HEK293 (cell line): Measurements from ENCODE around the gene RBMS3.

ENCODE experiments used
- CTCF ChIA-PET: fragments of 350-600 bp; formaldehyde crosslinking; extraction: SDS; loops from one replicate; lab custom pipeline; 2021; ENCODE audit warnings: antibody characterized with exemption; lab: Yijun Ruan, JAX
- POLR2A ChIA-PET: fragments of 300-600 bp; formaldehyde crosslinking; extraction: SDS; loops from one replicate; lab custom pipeline; 2020; ENCODE audit warnings: antibody characterized with exemption, inconsistent platforms; lab: Yijun Ruan, JAX
- H3K27ac ChIP-seq: fragments of 200-500 bp; sonication (Bioruptor generic); 2 replicates; pipeline ENCODE4 v1.5.1; 2014; ENCODE audit warnings: low read depth, low read length, control low read depth, inconsistent platforms; ENCODE audit errors: extremely low read depth
- H3K36me3 ChIP-seq, 2 experiments: fragments of 200-500 bp in 1 of 2; sonication (Bioruptor generic) in 1 of 2; 1 replicate in 1 of 2; 2 replicates in 1 of 2; pipeline ENCODE4 v1.5.1; 2014 to 2017; ENCODE audit warnings: inconsistent platforms in 2 of 2, low read length in 2 of 2; ENCODE audit not compliant: control insufficient read depth in 2 of 2, insufficient read depth in 1 of 2
- H3K4me1 ChIP-seq: fragments of 200-500 bp; sonication (Bioruptor generic); 2 replicates; pipeline ENCODE4 v1.5.1; 2014; ENCODE audit warnings: mild to moderate bottlenecking, low read length, inconsistent platforms; ENCODE audit not compliant: control insufficient read depth, insufficient read depth
- H3K4me3 ChIP-seq: 2 replicates; pipeline ENCODE4 v1.5.1; 2011; ENCODE audit warnings: low read depth, mild to moderate bottlenecking, control low read depth, low read length, moderate library complexity
- H3K9me3 ChIP-seq: fragments of 200-500 bp; sonication (Bioruptor generic); 2 replicates; pipeline ENCODE4 v1.5.1; 2014; ENCODE audit warnings: low read depth, low read length, inconsistent platforms; ENCODE audit not compliant: control insufficient read depth, insufficient read depth
- EGR2 ChIP-seq: fragments of 450-650 bp; formaldehyde crosslinking; IDR thresholded peaks from 2 replicates; pipeline ENCODE4 v1.5.1; 2016; ENCODE audit warnings: low read depth, missing biosample characterization, missing genetic modification characterization
- REPIN1 ChIP-seq: fragments of 450-650 bp; formaldehyde crosslinking; IDR thresholded peaks from 2 replicates; pipeline ENCODE4 v1.5.1; 2017; ENCODE audit warnings: missing biosample characterization, missing genetic modification characterization, low read depth
- ZNF138 ChIP-seq: fragments of 450-650 bp; formaldehyde crosslinking; IDR thresholded peaks from 2 replicates; pipeline ENCODE4 v1.5.1; 2016; ENCODE audit warnings: missing biosample characterization, missing genetic modification characterization, borderline replicate concordance
- ZNF146 ChIP-seq: fragments of 450-650 bp; formaldehyde crosslinking; IDR thresholded peaks from 2 replicates; pipeline ENCODE4 v1.5.1; 2016; ENCODE audit warnings: missing biosample characterization, missing genetic modification characterization
- ZNF202 ChIP-seq: fragments of 450-650 bp; formaldehyde crosslinking; IDR thresholded peaks from 2 replicates; pipeline ENCODE4 v1.5.1; 2016; ENCODE audit warnings: missing biosample characterization, missing genetic modification characterization, borderline replicate concordance
- ZNF239 ChIP-seq: fragments of 450-650 bp; formaldehyde crosslinking; IDR thresholded peaks from 2 replicates; pipeline ENCODE4 v1.5.1; 2016; ENCODE audit warnings: missing biosample characterization, missing genetic modification characterization
- ZNF24 ChIP-seq: fragments of 450-650 bp; formaldehyde crosslinking; IDR thresholded peaks from 2 replicates; pipeline ENCODE4 v1.5.1; 2016; ENCODE audit warnings: missing biosample characterization, missing genetic modification characterization
- ZNF274 ChIP-seq, 2 experiments: fragments of 200-500 bp in 1 of 2; fragments of 450-650 bp in 1 of 2; sonication (Bioruptor generic) in 1 of 2; formaldehyde crosslinking in 1 of 2; IDR thresholded peaks; 2 replicates each; pipeline versions ENCODE4 v1.5.1 to v1.6.1; 2014 to 2016; ENCODE audit warnings: borderline replicate concordance in 1 of 2, inconsistent platforms in 1 of 2, low read length in 1 of 2, missing biosample characterization in 1 of 2, missing genetic modification characterization in 1 of 2
- ZNF335 ChIP-seq: fragments of 450-650 bp; formaldehyde crosslinking; conservative IDR thresholded peaks from 2 replicates; pipeline ENCODE4 v1.5.1; 2016; ENCODE audit warnings: missing biosample characterization, missing genetic modification characterization
- ZNF341 ChIP-seq: fragments of 450-650 bp; formaldehyde crosslinking; IDR thresholded peaks from 2 replicates; pipeline ENCODE4; 2016; ENCODE audit warnings: low read depth, missing biosample characterization, missing genetic modification characterization
- ZNF394 ChIP-seq: fragments of 450-650 bp; formaldehyde crosslinking; IDR thresholded peaks from 2 replicates; pipeline ENCODE4 v1.5.1; 2016; ENCODE audit warnings: missing biosample characterization, missing genetic modification characterization, mild to moderate bottlenecking, moderate library complexity, borderline replicate concordance
- ZNF514 ChIP-seq: fragments of 450-650 bp; formaldehyde crosslinking; IDR thresholded peaks from 2 replicates; pipeline ENCODE4 v1.5.1; 2016; ENCODE audit warnings: missing biosample characterization, missing genetic modification characterization
- ZNF521 ChIP-seq: fragments of 450-650 bp; formaldehyde crosslinking; IDR thresholded peaks from 2 replicates; pipeline ENCODE4 v1.5.1; 2017; ENCODE audit warnings: missing biosample characterization, mild to moderate bottlenecking, missing genetic modification characterization
- ZNF558 ChIP-seq: fragments of 450-650 bp; formaldehyde crosslinking; IDR thresholded peaks from 2 replicates; pipeline ENCODE4 v1.5.1; 2016; ENCODE audit warnings: missing biosample characterization, missing genetic modification characterization
- ZNF660 ChIP-seq: fragments of 450-650 bp; IDR thresholded peaks from 2 replicates; pipeline ENCODE4 v1.5.1; 2018; ENCODE audit warnings: missing biosample characterization, mild to moderate bottlenecking, missing genetic modification characterization
- ZNF747 ChIP-seq: fragments of 450-650 bp; formaldehyde crosslinking; IDR thresholded peaks from 2 replicates; pipeline ENCODE4 v1.5.1; 2016; ENCODE audit warnings: missing biosample characterization, missing genetic modification characterization
- ZSCAN16 ChIP-seq: fragments of 450-650 bp; formaldehyde crosslinking; IDR thresholded peaks from 2 replicates; pipeline ENCODE4 v1.5.1; 2016; ENCODE audit warnings: missing biosample characterization, missing genetic modification characterization
- TF ChIP-seq, protein P1 (sequence below): fragments of 450-650 bp; formaldehyde crosslinking; IDR thresholded peaks from 2 replicates; pipeline ENCODE4 v1.5.1; 2017; ENCODE audit warnings: missing biosample characterization, missing genetic modification characterization
- TF ChIP-seq, protein P2 (sequence below): fragments of 450-650 bp; formaldehyde crosslinking; IDR thresholded peaks from 2 replicates; pipeline ENCODE4; 2016; ENCODE audit warnings: missing biosample characterization, missing genetic modification characterization
- TF ChIP-seq, protein P3 (sequence below): fragments of 450-650 bp; formaldehyde crosslinking; IDR thresholded peaks from 2 replicates; pipeline ENCODE4 v1.5.1; 2016; ENCODE audit warnings: missing biosample characterization, missing genetic modification characterization, borderline replicate concordance
- TF ChIP-seq, protein P4 (sequence below): fragments of 450-650 bp; formaldehyde crosslinking; IDR thresholded peaks from 2 replicates; pipeline ENCODE4 v1.5.1; 2016; ENCODE audit warnings: missing biosample characterization, missing genetic modification characterization

Gene RBMS3

DNA sequence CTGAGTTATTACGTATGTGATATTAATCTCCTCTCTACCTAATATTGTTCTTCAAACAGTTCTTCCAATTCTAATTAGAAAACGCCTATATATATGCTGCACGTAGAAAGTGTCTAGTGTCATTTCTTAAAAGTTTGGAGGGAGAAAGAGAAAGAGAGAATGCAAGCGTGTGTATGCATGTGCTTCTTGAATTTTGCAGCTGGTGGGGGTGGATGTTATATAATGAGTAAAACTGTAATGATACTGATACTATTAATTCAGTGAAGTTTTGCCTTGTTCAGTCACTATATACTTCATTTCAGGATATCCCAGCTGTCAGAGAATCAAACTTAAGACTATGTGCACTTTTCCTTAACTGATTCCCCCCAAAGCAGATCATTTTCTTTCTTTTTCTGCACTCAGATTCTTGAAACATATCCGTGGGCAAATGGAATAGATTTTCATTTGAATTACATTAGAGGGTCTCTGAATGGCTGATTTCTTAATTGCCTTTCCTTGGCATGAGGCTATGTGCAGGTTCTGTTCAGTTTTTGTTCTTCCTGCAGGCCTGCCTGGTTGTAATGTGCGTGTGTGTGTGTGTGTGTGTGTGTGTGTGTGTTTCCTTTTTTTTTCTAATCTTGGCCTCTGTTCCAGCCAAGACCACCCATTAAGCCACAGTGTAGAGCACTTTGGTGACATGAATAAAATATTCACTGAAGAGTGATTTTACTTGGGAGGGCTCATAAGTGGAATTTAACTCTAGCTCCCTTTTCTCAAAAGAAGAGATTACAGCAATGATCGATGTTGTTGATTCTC is 617.5 kb downstream of the RBMS3 start:
- ChIA-PET CTCF (no interaction called here), POLR2A (no interaction called here)
- TF ChIP-seq ZNF341 (tag by site-specific recombination), result no peak
- TF ChIP-seq ZNF747 (tag by site-specific recombination), result no peak
- no peak for TF ChIP-seq ZNF202
- TF ChIP-seq REPIN1, result no peak
- TF ChIP-seq ZNF521 (tag by site-specific recombination), result no peak
- TF ChIP-seq, protein P1, sequence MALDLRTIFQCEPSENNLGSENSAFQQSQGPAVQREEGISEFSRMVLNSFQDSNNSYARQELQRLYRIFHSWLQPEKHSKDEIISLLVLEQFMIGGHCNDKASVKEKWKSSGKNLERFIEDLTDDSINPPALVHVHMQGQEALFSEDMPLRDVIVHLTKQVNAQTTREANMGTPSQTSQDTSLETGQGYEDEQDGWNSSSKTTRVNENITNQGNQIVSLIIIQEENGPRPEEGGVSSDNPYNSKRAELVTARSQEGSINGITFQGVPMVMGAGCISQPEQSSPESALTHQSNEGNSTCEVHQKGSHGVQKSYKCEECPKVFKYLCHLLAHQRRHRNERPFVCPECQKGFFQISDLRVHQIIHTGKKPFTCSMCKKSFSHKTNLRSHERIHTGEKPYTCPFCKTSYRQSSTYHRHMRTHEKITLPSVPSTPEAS (tag by site-specific recombination), result no peak
- no peak for TF ChIP-seq ZNF138 (tag by site-specific recombination)
- TF ChIP-seq EGR2 (tag by site-specific recombination), result no peak
- TF ChIP-seq, protein P2, sequence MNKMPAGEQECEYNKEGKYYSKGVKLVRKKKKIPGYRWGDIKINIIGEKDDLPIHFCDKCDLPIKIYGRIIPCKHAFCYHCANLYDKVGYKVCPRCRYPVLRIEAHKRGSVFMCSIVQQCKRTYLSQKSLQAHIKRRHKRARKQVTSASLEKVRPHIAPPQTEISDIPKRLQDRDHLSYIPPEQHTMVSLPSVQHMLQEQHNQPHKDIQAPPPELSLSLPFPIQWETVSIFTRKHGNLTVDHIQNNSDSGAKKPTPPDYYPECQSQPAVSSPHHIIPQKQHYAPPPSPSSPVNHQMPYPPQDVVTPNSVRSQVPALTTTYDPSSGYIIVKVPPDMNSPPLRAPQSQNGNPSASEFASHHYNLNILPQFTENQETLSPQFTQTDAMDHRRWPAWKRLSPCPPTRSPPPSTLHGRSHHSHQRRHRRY (tag by site-specific recombination), result no peak
- no peak overlapping the region for H3K27ac ChIP-seq
- no peaks in the 10 kb centered on the region for H3K9me3 ChIP-seq
- no peak overlapping the region for H3K4me3 ChIP-seq
- no peaks in the 10 kb centered on the region for H3K36me3 ChIP-seq
- no peaks in the 10 kb centered on the region for H3K4me1 ChIP-seq

DNA sequence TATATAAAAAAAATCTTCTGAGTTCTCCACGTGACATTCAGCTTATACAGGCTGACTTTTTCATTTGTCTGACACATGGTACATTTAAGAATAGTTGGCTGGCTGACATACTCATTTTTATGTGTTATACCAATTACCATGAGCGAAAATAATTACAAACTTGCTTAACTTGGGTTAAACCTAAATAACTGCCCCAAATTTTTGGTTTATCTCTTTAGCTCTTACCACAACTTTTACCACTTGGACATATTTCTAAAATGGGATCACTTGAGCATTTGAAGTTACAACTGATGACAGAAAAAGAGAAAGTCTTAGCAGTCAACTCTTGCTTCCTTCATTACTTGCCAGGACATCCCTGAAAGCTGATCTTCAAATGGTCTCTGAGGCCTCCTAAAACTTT is 618.1 kb downstream of the RBMS3 start:
- CTCF ChIA-PET, result no interaction called here
- H3K4me1 ChIP-seq, result no peaks in the 10 kb centered on the region
- no peak overlapping the region for H3K4me3 ChIP-seq
- H3K36me3 ChIP-seq, result no peaks in the 10 kb centered on the region
- H3K9me3 ChIP-seq, result no peaks in the 10 kb centered on the region
- H3K27ac ChIP-seq, result no peak overlapping the region
- no peak for TF ChIP-seq ZNF660 (tag by site-specific recombination)
- no peak for TF ChIP-seq ZNF394 (tag by site-specific recombination)
- no peak for TF ChIP-seq ZNF558
- TF ChIP-seq ZNF239, result no peak
- no peak for TF ChIP-seq ZNF24
- no peak for TF ChIP-seq ZSCAN16 (tag by site-specific recombination)
- TF ChIP-seq, protein P3, sequence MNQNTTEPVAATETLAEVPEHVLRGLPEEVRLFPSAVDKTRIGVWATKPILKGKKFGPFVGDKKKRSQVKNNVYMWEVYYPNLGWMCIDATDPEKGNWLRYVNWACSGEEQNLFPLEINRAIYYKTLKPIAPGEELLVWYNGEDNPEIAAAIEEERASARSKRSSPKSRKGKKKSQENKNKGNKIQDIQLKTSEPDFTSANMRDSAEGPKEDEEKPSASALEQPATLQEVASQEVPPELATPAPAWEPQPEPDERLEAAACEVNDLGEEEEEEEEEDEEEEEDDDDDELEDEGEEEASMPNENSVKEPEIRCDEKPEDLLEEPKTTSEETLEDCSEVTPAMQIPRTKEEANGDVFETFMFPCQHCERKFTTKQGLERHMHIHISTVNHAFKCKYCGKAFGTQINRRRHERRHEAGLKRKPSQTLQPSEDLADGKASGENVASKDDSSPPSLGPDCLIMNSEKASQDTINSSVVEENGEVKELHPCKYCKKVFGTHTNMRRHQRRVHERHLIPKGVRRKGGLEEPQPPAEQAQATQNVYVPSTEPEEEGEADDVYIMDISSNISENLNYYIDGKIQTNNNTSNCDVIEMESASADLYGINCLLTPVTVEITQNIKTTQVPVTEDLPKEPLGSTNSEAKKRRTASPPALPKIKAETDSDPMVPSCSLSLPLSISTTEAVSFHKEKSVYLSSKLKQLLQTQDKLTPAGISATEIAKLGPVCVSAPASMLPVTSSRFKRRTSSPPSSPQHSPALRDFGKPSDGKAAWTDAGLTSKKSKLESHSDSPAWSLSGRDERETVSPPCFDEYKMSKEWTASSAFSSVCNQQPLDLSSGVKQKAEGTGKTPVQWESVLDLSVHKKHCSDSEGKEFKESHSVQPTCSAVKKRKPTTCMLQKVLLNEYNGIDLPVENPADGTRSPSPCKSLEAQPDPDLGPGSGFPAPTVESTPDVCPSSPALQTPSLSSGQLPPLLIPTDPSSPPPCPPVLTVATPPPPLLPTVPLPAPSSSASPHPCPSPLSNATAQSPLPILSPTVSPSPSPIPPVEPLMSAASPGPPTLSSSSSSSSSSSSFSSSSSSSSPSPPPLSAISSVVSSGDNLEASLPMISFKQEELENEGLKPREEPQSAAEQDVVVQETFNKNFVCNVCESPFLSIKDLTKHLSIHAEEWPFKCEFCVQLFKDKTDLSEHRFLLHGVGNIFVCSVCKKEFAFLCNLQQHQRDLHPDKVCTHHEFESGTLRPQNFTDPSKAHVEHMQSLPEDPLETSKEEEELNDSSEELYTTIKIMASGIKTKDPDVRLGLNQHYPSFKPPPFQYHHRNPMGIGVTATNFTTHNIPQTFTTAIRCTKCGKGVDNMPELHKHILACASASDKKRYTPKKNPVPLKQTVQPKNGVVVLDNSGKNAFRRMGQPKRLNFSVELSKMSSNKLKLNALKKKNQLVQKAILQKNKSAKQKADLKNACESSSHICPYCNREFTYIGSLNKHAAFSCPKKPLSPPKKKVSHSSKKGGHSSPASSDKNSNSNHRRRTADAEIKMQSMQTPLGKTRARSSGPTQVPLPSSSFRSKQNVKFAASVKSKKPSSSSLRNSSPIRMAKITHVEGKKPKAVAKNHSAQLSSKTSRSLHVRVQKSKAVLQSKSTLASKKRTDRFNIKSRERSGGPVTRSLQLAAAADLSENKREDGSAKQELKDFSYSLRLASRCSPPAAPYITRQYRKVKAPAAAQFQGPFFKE (tag by site-specific recombination), result no peak
- TF ChIP-seq, protein P4, sequence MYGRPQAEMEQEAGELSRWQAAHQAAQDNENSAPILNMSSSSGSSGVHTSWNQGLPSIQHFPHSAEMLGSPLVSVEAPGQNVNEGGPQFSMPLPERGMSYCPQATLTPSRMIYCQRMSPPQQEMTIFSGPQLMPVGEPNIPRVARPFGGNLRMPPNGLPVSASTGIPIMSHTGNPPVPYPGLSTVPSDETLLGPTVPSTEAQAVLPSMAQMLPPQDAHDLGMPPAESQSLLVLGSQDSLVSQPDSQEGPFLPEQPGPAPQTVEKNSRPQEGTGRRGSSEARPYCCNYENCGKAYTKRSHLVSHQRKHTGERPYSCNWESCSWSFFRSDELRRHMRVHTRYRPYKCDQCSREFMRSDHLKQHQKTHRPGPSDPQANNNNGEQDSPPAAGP (tag by site-specific recombination), result no peak
- TF ChIP-seq ZNF335 (tag by site-specific recombination), result no peak
- TF ChIP-seq ZNF514 (tag by site-specific recombination), result no peak
- no peak for TF ChIP-seq ZNF274 (IDR thresholded peaks at IDR 0.05; ENCODE audit: low read length)
- no peak for TF ChIP-seq ZNF274 (tag by site-specific recombination; IDR thresholded peaks at IDR 0.05; ENCODE audit: borderline replicate concordance)
- TF ChIP-seq ZNF146 (tag by site-specific recombination), result no peak
- POLR2A ChIA-PET, result no interaction called here
